ENCODE results near the gene RAB3GAP1. TPM values are rescaled to one million over a fixed set of nuclear protein-coding genes. Genes with fewer than 3 reads are reported as not detected.

RAB3GAP1 gene
- total RNA-seq, 1 experiment from 2014 or later = 32.0 TPM

- H3K4ac ChIP-seq (ENCODE audit: low read depth, low read length) = no peak overlapping the region
- H3K18ac ChIP-seq (ENCODE audit: insufficient read length, low read depth, low read length) = no peak overlapping the region
- H4K5ac ChIP-seq (ENCODE audit: insufficient read length, low read depth, low read length) = no peak overlapping the region
- H3K23ac ChIP-seq (ENCODE audit: insufficient read length, low read depth, low read length) = no peak overlapping the region
- H3K9me3 Mint-ChIP-seq = no peaks in the 10 kb centered on the region; a peak in 2 of 5 replicates
- H3K27me3 Mint-ChIP-seq (ENCODE audit: low read depth) = no peaks in the 10 kb centered on the region; the same call in 1 of the 2 replicates
- no peaks in the 10 kb centered on the region for H4K20me1 ChIP-seq (ENCODE audit: control insufficient read depth, insufficient read depth, insufficient read length)
- H3K9ac ChIP-seq (ENCODE audit: extremely low read depth, insufficient read length, low read length) = no peak overlapping the region
- no peaks in the 10 kb centered on the region for H3K4me1 Mint-ChIP-seq
- no peak overlapping the region for H4K8ac ChIP-seq (replicated peaks; ENCODE audit: insufficient read length, low read depth, low read length)
- no peak overlapping the region for H2BK120ac ChIP-seq (ENCODE audit: low read depth, low read length, poor library complexity, severe bottlenecking)
- H3K27ac Mint-ChIP-seq = no peak overlapping the region
- no peak overlapping the region for H2AFZ ChIP-seq (ENCODE audit: low read length)
- no peak overlapping the region for H3T11ph ChIP-seq (ENCODE audit: low read length)
- no peak overlapping the region for H2BK20ac ChIP-seq (ENCODE audit: low read depth, low read length, poor library complexity, severe bottlenecking)
- H3K27me3 ChIP-seq (ENCODE audit: insufficient read depth, low read length) = no peaks in the 10 kb centered on the region
- no peak overlapping the region for H2AK5ac ChIP-seq (ENCODE audit: insufficient read length, low read length)
- H3K14ac ChIP-seq (ENCODE audit: insufficient read depth, low read length) = no peak overlapping the region
- no peaks in the 10 kb centered on the region for H3K4me1 ChIP-seq (ENCODE audit: insufficient read depth, low read length)
- no peak overlapping the region for H2BK5ac ChIP-seq (ENCODE audit: insufficient read length, low read length)
- no peaks in the 10 kb centered on the region for H3K79me2 ChIP-seq (ENCODE audit: insufficient read depth, low read length)
- no peaks in the 10 kb centered on the region for H3K23me2 ChIP-seq (ENCODE audit: insufficient read length, low read depth, low read length, poor library complexity, severe bottlenecking)
- H3K9me3 ChIP-seq (ENCODE audit: control insufficient read depth, low read depth, low read length) = no peaks in the 10 kb centered on the region
- H3K4me3 Mint-ChIP-seq = no peak overlapping the region
- no peak overlapping the region for H3K27ac ChIP-seq (ENCODE audit: insufficient read length, low read depth, low read length)
- no peak for DNase-seq
- no CpG with 5 or more reads among the region's 1 CpG for WGBS (ENCODE audit: extremely low coverage, insufficient read length, low lambda C conversion rate)
- H2BK12ac ChIP-seq (ENCODE audit: insufficient read length, low read depth, low read length) = no peak overlapping the region
- H2BK15ac ChIP-seq (ENCODE audit: low read depth, low read length) = no peak overlapping the region
- TF ChIP-seq CTCF (conservative IDR thresholded peaks at IDR 0.05) = no peak
- no peaks in the 10 kb centered on the region; a peak in 1 of 7 replicates for H3K36me3 Mint-ChIP-seq (ENCODE audit: insufficient read depth in 1 of 3, low read depth in 3 of 3)
- no peak overlapping the region for H3K4me2 ChIP-seq (ENCODE audit: insufficient read depth, insufficient read length, low read length)
- no peak overlapping the region for H3K56ac ChIP-seq (ENCODE audit: insufficient read length, low read depth, low read length)
- no peak overlapping the region for H4K91ac ChIP-seq (ENCODE audit: insufficient read length, low read depth, low read length)
- H3K79me1 ChIP-seq (ENCODE audit: insufficient read depth, low read depth, low read length, poor library complexity, severe bottlenecking) = no peaks in the 10 kb centered on the region
These were observed 30.5 kb upstream of the RAB3GAP1 start for GRCh38 chr2:135021618-135022017.

Data from H9 (cell line).